NCI-H1105 (cell line): ENCODE results near the gene CFP.

Experiments
- DNase-seq: peaks from one replicate; lab custom pipeline; 2025; lab: John Stamatoyannopoulos, UW

Gene CFP

GRCh38 chrX:47637546-47638195, 7.9 kb upstream of the CFP start:
- DNase-seq: no peak

- DNase-seq: no peak
Measured at GRCh38 chrX:47634871-47635575, 5.3 kb upstream of the CFP start.

DNA sequence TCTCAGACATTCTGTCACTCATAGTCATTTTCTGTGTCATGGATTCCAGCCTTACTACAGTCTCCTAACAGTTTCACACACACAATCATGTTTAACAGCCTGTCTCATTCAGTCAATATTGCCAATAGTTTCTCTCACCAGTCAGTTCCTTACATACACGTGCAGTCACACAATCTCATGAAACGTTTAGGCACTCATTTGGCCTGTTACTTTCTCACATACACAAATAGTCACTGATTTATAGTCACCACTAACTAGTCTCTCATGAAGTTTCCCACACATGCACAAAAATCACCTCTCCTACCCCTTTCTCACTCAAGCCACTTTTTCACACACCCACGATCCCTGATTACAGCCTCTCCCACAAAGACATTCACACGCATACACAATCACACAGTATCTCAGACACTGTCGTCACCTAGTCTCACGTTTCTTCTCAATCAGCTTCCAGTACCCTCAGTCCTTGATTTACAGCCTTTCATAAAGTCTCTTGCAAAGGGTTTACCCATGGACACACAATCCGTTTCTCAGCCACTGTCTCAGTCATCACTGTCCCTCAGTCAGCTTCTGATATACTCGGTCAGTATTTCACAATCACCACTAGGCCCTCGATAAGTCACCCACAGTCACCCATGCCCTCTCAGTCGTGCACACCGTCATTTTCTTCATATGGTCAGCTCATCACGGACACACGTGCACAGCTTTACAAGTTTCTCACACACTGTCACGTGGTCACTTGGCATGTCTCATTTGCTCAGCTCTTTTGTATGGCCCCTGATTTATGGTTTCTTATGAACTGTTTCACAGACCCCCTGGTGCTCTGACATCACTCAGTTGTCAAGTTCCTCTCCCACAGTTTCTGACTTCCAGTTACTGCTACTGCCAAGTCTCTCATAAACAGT, 4.2 kb upstream of the CFP start:
- no peak for DNase-seq

GRCh38 chrX:47632666-47633065, 2.9 kb upstream of the CFP start:
- DNase-seq: no peak

DNA sequence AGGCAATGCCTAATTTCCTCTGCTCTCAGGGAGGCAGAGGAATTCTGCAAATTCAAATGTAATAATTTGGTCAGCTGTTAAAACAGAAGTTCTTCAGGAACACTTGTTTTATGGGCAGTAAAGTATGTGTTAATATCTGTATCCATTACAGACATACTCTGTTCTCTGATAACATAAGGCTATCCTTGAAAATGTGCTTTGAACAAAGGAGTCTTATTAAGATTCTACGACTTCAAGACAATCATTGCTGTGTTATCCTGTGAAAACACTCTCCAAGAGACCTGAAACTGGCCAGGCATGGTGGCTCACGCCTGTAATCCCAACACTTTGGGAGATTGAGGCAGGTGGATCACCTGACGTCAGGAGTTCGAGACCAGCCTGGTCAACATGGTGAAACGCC, 1.9 kb upstream of the CFP start:
- DNase-seq: no peak

DNA sequence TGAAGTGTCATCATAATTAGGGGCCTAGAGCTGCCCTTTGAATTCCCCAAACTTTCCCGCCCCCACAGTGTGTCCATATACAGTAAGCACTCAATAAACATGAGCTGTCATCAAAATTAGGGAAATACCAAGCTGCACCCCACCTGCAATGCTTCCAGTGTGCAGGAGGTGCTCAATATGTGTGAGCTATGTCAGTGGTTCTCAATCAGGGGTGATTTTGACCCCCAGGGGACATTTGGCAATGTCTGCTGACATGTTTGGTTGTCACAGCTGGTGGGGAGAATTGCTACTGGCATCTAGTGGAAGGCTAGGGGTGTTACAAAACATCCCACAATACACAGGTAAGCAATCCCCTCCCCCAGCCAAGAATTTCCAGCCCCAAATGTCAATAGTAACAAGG, 748 bp downstream of the CFP start:
- DNase-seq: no peak

GRCh38 chrX:47625365-47625764, 4.4 kb downstream of the CFP start:
- no peak for DNase-seq

GRCh38 chrX:47623540-47624027, 6.1 kb downstream of the CFP start:
- peak; percentile 69 for DNase-seq

DNA sequence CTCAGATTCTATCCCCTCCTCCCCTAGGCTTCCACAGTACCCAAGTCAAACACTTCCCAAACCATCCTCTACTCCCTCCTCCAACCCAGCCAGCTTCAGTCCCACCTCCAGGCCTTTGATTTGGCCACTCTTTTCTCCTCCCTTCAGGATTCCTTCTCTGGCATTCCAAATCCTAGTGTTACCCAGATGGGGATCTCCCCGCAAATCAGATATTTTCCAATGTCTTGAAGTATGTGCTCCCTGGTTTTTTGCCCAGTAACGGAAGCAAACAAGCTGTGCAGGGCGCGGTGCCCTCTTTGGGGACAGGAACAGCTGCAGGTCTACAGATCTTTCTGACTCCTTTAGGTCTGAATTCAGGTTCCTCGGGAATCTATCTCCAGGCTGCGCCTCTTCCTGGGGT, 7.9 kb downstream of the CFP start:
- DNase-seq: no peak

GRCh38 chrX:47620303-47620685, 9.4 kb downstream of the CFP start:
- no peak for DNase-seq

DNA sequence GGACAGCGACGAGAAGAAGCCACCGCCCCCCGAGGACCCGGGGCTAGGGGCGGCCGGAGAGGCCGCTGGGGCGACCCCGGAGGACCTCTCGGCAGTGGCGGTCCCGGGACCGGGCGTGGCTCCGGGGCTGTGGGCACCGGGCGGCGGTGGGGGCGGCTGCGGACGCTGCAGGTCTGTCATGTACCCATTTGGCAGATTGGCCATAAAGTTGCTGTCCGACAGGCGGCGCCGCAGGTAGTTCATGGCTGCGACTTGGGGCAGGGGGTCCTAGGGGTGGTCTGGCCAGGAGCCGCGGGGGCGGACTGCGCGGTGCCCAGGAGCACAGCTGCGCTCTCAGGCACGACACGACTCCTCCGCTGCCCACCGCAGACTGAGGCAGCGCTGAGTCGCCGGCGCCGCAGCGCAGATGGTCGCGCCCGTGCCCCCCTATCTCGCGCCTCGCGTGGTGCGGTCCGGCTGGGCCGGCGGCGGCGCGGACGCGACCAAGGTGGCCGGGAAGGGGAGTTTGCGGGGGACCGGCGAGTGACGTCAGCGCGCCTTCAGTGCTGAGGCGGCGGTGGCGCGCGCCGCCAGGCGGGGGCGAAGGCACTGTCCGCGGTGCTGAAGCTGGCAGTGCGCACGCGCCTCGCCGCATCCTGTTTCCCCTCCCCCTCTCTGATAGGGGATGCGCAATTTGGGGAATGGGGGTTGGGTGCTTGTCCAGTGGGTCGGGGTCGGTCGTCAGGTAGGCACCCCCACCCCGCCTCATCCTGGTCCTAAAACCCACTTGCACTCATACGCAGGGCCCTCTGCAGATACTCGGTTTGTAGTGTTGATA, 10.0 kb downstream of the CFP start, which contains the start of gene SYN1:
TSS of gene SYN1 (minus strand) at position 372 of the 817 bp plus-strand sequence. CDS start at position 243, 129 bp downstream.
- DNase-seq: peak; percentile 76

GRCh38 chrX:47618923-47619485, 10.7 kb downstream of the CFP start:
- DNase-seq: no peak

GRCh38 chrX:47614618-47615017, 15.1 kb downstream of the CFP start:
- no peak for DNase-seq

DNA sequence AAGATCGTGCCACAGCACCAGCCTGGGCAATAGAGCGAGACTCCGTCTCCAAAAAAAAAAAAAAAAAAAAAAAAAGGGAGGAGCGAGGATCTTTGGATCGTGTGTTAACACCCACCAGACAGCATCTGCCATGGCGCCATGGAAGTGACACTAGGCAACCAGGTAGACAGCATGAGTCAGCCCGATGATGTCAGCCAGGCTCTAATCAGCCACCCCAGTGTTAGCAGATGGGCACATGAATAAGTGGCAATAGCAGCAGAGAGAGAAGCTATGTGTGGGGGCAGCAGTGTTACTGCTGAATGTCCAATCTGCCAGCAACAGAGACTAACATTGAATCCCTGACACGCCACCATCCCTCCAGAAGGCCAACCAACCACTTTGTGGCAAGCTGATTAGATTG, 16.6 kb downstream of the CFP start:
- DNase-seq: no peak

- DNase-seq: no peak
Measured at GRCh38 chrX:47612418-47612817, 17.3 kb downstream of the CFP start.

DNA sequence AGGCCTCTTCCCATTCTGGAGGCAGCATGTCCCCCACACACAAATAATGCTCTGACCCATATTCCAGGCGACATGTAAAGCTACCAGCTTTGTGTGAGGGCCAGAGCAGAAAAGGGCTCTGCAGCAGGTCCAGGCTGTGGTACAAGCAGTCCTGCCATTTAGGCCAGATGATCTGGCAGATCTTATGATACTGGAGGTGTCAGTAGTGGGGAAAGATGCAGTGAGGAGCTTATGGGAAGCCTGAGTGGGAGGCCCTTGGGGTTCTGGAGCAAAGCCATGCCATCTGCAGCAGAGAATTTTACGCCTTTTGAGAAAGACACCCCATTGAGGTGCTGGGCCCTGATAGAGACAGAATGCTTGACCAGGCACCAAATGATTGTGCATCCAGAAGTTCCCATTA, 17.8 kb downstream of the CFP start:
- no peak for DNase-seq

DNA sequence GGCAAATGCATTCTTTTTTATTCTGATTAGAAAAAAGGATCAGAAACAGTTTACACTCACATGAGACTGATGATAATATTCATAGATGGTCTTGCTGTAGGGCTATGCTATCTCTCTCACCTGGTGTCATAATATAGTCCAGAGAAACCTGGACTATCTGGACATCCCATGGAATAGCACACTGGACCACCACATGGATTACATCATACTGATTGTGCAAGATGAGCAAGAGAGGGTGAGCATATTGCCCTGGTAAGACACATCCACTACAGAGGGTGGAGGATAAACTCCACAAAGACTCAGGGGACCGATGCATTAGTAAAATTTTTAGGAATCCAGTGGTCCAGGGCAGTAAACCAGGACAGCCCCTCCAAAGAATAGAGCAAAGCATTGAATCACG, 18.2 kb downstream of the CFP start:
- no peak for DNase-seq

GRCh38 chrX:47610511-47610910, 19.2 kb downstream of the CFP start:
- no peak for DNase-seq

GRCh38 chrX:47608130-47608810, 21.5 kb downstream of the CFP start:
- no peak for DNase-seq

GRCh38 chrX:47607091-47607490, 22.6 kb downstream of the CFP start:
- DNase-seq: no peak

DNA sequence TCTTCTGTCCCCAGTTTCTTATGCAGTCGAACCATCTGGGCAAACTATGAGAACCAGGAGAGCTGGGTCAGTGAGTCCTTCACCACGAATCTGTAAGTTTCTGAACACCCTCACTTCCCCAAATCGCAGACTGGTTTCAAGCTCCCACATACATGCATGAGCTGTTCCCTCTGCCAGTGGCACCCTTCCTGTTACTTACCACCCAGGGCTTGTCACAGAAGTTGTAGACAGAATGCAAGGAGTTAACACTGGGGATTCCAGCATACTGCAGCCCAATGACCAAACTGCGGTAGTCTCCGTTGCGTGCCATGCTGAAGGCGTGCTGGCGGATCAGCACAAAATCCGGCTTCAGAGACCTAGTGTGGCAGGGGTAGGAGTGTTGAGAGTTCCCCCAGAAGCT, 24.7 kb downstream of the CFP start:
- DNase-seq: no peak
